Caco-2 (cell line): ENCODE data around the gene FCMR. TPM values are rescaled to one million over a fixed set of nuclear protein-coding genes. Genes with fewer than 3 reads are reported as not detected.

Experiments used
- BruUV-seq: library from RNA; stranded (reverse); fragments of 400-500 nt; replicated peaks from 2 replicates; lab custom pipeline; 2021; lab: Mats Ljungman, UMichigan
- CTCF ChIA-PET: fragments of 300-600 bp; sonication (Branson Sonifier 250); formaldehyde crosslinking; loops from one replicate; lab custom pipeline; 2022; ENCODE audit warnings: antibody characterized with exemption; lab: Charles Lee
- POLR2A ChIA-PET: fragments of 300-600 bp; sonication (Branson Sonifier 250); formaldehyde crosslinking; loops from one replicate; lab custom pipeline; 2022; ENCODE audit warnings: antibody characterized with exemption; lab: Charles Lee
- DNase-seq, 2 experiments: peaks; one replicate each; pipeline versions ENCODE4 v3.0.0 to v3.0.0-alpha.2; 2020 to 2022
- H3K27me3 ChIP-seq: replicated peaks from 2 replicates; pipeline ENCODE4 v1.6.0; 2011; ENCODE audit warnings: low read length; ENCODE audit not compliant: control insufficient read depth, insufficient read depth
- H3K36me3 ChIP-seq: 2 replicates; pipeline ENCODE4 v1.5.1; 2011; ENCODE audit warnings: low read length; ENCODE audit not compliant: control insufficient read depth, insufficient read depth
- H3K4me1 ChIP-seq: fragments of 250-450 bp; sonication (Bioruptor Pico); 2 replicates; pipeline ENCODE4 v1.5.1; 2020; ENCODE audit warnings: mild to moderate bottlenecking
- H3K4me3 ChIP-seq: 2 replicates; pipeline ENCODE4 v1.5.1; 2011; ENCODE audit warnings: low read depth, mild to moderate bottlenecking, control low read depth, low read length
- H3K9me3 ChIP-seq: fragments of 250-450 bp; sonication (Bioruptor Pico); 2 replicates; pipeline ENCODE4 v1.5.1; 2020; ENCODE audit warnings: mild to moderate bottlenecking, moderate library complexity
- H3K27ac Mint-ChIP-seq: one replicate; pipeline ENCODE4 v1.8.0; 2022; ENCODE audit warnings: mixed read lengths; ENCODE audit not compliant: unreplicated experiment
- H3K27me3 Mint-ChIP-seq: one replicate; pipeline ENCODE4 v1.8.0; 2022; ENCODE audit warnings: mixed read lengths; ENCODE audit not compliant: insufficient read depth, unreplicated experiment
- H3K36me3 Mint-ChIP-seq: one replicate; pipeline ENCODE4 v1.8.0; 2022; ENCODE audit warnings: mild to moderate bottlenecking, mixed read lengths; ENCODE audit not compliant: insufficient read depth, unreplicated experiment
- H3K4me1 Mint-ChIP-seq: one replicate; pipeline ENCODE4 v1.8.0; 2022; ENCODE audit warnings: low read depth, mixed read lengths; ENCODE audit not compliant: unreplicated experiment
- H3K4me3 Mint-ChIP-seq: one replicate; pipeline ENCODE4 v1.8.0; 2022; ENCODE audit warnings: mild to moderate bottlenecking, moderate library complexity, mixed read lengths; ENCODE audit not compliant: unreplicated experiment
- H3K9me3 Mint-ChIP-seq: one replicate; pipeline ENCODE4 v1.8.0; 2022; ENCODE audit warnings: mixed read lengths; ENCODE audit not compliant: unreplicated experiment
- intact Hi-C: fragments of 100-400 bp; cut with micrococcal nuclease; formaldehyde crosslinking; loops from one replicate; pipeline ENCODE4 v1.10.0; 2022; ENCODE audit not compliant: unreplicated experiment
- total RNA-seq: library from RNA; stranded (reverse); gene quantifications from 2 replicates; pipeline ENCODE4 v1.2.3, GENCODE V29; 2022
- TF ChIP-seq, protein P1 (sequence below), 2 experiments: fragments of 200-600 bp in 1 of 2; IDR thresholded peaks; 1 replicate in 1 of 2; 2 replicates in 1 of 2; pipeline versions ENCODE4 v1.5.1 to v1.8.0; 2011 to 2022; ENCODE audit warnings: antibody characterized with exemption in 1 of 2, control low read depth in 1 of 2, inconsistent platforms in 1 of 2, low read depth in 1 of 2, low read length in 1 of 2, mild to moderate bottlenecking in 1 of 2, moderate library complexity in 1 of 2; ENCODE audit not compliant: insufficient read depth in 1 of 2, severe bottlenecking in 1 of 2, unreplicated experiment in 1 of 2

The FCMR gene
- total RNA-seq, 1 experiment from 2014 or later: not detected

DNA sequence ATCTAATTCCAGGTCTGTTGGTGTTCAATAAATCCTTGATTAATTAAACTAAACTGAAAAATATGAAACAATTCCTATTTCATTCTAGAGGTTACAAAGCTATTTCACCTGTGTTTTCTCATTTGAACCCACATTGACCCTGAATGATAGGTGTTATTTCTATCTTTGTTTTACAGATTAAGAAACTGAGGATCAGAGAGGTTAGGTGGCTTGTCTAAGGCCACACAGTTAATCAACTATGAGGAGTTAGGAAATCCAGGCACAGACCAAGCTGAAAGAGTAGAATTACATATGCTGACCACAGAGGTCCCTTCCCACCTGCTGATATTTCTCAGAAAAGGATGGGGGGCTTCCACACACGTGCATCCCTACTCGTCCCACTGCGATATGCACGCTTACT is 24.0 kb upstream of the FCMR start:
- H3K36me3 Mint-ChIP-seq: no peaks in the 10 kb centered on the region
- peaks cover 2% of the 10 kb centered on the region for H3K4me1 Mint-ChIP-seq
- no peaks in the 10 kb centered on the region for H3K27me3 Mint-ChIP-seq
- H3K4me3 Mint-ChIP-seq: no peak overlapping the region
- CTCF ChIA-PET: no interaction called here
- POLR2A ChIA-PET: no interaction called here
- intact Hi-C loops: no loop called here
- no peak overlapping the region for H3K27ac Mint-ChIP-seq
- Histone ChIP-seq H3K4me1 (peaks cover 19% of the 10 kb centered on the region), H3K36me3 (no peaks in the 10 kb centered on the region), H3K4me3 (no peak overlapping the region), H3K27me3 (no peaks in the 10 kb centered on the region), H3K9me3 (peaks cover 7% of the 10 kb centered on the region; the same call in 1 of the 2 replicates)
- no peak for DNase-seq
- TF ChIP-seq, protein P1, sequence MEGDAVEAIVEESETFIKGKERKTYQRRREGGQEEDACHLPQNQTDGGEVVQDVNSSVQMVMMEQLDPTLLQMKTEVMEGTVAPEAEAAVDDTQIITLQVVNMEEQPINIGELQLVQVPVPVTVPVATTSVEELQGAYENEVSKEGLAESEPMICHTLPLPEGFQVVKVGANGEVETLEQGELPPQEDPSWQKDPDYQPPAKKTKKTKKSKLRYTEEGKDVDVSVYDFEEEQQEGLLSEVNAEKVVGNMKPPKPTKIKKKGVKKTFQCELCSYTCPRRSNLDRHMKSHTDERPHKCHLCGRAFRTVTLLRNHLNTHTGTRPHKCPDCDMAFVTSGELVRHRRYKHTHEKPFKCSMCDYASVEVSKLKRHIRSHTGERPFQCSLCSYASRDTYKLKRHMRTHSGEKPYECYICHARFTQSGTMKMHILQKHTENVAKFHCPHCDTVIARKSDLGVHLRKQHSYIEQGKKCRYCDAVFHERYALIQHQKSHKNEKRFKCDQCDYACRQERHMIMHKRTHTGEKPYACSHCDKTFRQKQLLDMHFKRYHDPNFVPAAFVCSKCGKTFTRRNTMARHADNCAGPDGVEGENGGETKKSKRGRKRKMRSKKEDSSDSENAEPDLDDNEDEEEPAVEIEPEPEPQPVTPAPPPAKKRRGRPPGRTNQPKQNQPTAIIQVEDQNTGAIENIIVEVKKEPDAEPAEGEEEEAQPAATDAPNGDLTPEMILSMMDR (IDR thresholded peaks at IDR 0.05; ENCODE audit: insufficient read depth in 1 of 2, low read depth in 1 of 2, low read length in 1 of 2, severe bottlenecking in 1 of 2, unreplicated experiment in 1 of 2): no peak
- peaks cover 6% of the 10 kb centered on the region for H3K9me3 Mint-ChIP-seq
- no TSS peak for BruUV-seq

DNA sequence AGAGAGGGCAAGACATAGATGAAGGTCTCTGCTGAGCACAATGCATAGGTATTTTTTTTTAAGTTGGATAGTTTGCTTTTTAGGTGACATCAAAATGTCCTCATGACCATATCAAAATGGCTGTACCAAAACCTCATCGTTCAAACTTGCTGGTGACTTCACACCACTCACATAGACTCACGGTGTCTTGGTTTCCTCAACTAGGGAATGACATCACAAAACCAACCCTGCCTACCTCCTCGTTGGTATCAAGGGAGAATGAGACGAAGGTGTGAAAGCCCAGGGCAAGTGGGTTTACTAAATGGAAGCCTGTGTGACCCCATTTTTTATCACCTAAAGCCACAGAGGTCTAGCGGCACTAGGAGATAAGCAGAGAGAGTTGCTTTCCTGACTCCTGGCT is 23.0 kb upstream of the FCMR start:
- Mint-ChIP-seq H3K27ac (no peak overlapping the region), H3K4me1 (no peaks in the 10 kb centered on the region), H3K9me3 (peaks cover 1% of the 10 kb centered on the region), H3K4me3 (no peak overlapping the region), H3K36me3 (no peaks in the 10 kb centered on the region), H3K27me3 (no peaks in the 10 kb centered on the region)
- H3K27me3 ChIP-seq: no peaks in the 10 kb centered on the region
- TF ChIP-seq, protein P1 (IDR thresholded peaks at IDR 0.05; ENCODE audit: insufficient read depth in 1 of 2, low read depth in 1 of 2, low read length in 1 of 2, severe bottlenecking in 1 of 2, unreplicated experiment in 1 of 2): no peak
- H3K36me3 ChIP-seq: no peaks in the 10 kb centered on the region
- H3K9me3 ChIP-seq: peaks cover 4% of the 10 kb centered on the region; the same call in 1 of the 2 replicates
- BruUV-seq: no TSS peak
- intact Hi-C loops: no loop called here
- H3K4me3 ChIP-seq: no peak overlapping the region
- ChIA-PET CTCF (no interaction called here), POLR2A (no interaction called here)
- peaks cover 16% of the 10 kb centered on the region for H3K4me1 ChIP-seq
- no peak for DNase-seq

DNA sequence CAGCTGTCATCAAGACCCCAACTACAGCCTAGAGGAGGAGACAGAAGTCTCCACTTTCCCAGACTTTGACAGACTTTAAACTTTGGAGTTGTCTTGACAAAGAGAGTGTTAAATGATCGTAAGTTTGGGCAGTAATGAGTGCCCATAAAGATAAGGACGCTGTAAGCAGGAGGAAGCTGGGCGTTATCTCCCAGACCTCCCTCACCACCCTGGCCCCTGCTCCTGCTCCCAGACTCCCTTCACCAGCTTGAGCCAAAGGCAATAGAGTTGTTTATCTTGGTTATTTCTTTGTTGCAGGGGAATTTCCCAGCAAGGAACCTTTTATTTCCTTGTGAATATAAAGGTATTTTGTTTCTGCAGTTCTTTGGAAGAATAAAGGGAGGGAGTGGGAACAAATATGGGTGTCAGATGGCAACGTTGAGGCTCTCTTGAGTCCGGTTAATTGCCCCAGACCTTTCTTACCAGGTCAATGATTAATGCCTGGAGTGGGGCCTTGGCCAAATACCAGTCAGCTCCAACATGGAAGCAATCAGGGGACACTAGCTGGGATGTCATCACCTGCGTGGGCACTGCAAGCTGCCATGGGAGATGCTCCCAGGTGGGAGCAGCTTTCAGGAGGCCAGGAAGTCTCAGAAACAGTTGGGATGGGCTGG is 20.2 kb upstream of the FCMR start:
- no peaks in the 10 kb centered on the region for H3K36me3 Mint-ChIP-seq
- H3K4me3 ChIP-seq: no peak overlapping the region
- intact Hi-C loops: no loop called here
- no TSS peak for BruUV-seq
- H3K4me1 Mint-ChIP-seq: no peaks in the 10 kb centered on the region
- no peaks in the 10 kb centered on the region for H3K36me3 ChIP-seq
- peak in 1 of 2 experiments; percentile 64 for DNase-seq
- H3K27me3 ChIP-seq: no peaks in the 10 kb centered on the region
- ChIA-PET CTCF (interaction anchor here (0.5 to 1.8 kb wide), 3 partner anchors 10 to 29 kb away, joined by 3 read pairs; no protein-coding TSS in a partner anchor), POLR2A (no interaction called here)
- H3K4me3 Mint-ChIP-seq: no peak overlapping the region
- TF ChIP-seq, protein P1 (IDR thresholded peaks at IDR 0.05; ENCODE audit: insufficient read depth in 1 of 2, low read depth in 1 of 2, low read length in 1 of 2, severe bottlenecking in 1 of 2, unreplicated experiment in 1 of 2): no peak
- no peaks in the 10 kb centered on the region for H3K27me3 Mint-ChIP-seq
- H3K27ac Mint-ChIP-seq: no peak overlapping the region
- no peaks in the 10 kb centered on the region for H3K9me3 Mint-ChIP-seq
- peaks cover 16% of the 10 kb centered on the region for H3K4me1 ChIP-seq
- no peaks in the 10 kb centered on the region for H3K9me3 ChIP-seq
